ENCODE results near the gene PPP2R2C.

The PPP2R2C gene

GRCh38 chr4:6307230-6307629 is 165.2 kb downstream of the PPP2R2C start:
- no peak for DNase-seq (ENCODE audit: low spot score)

GRCh38 chr4:6306299-6306698 is 166.1 kb downstream of the PPP2R2C start:
- DNase-seq (ENCODE audit: low spot score), result no peak

GRCh38 chr4:6303943-6304342 is 168.5 kb downstream of the PPP2R2C start:
- no peak for DNase-seq (ENCODE audit: low spot score)

- no peak for DNase-seq (ENCODE audit: low spot score)
Measured at GRCh38 chr4:6302869-6303268, 169.5 kb downstream of the PPP2R2C start.

- no peak for DNase-seq (ENCODE audit: low spot score)
Measured at GRCh38 chr4:6301732-6302442, 170.5 kb downstream of the PPP2R2C start.

GRCh38 chr4:6301051-6301731 is 171.2 kb downstream of the PPP2R2C start:
- DNase-seq (ENCODE audit: low spot score), result no peak

- DNase-seq (ENCODE audit: low spot score), result no peak
Measured at GRCh38 chr4:6300359-6300758, 172.1 kb downstream of the PPP2R2C start.

GRCh38 chr4:6299875-6300274 is 172.5 kb downstream of the PPP2R2C start:
- DNase-seq (ENCODE audit: low spot score), result no peak

- no peak for DNase-seq (ENCODE audit: low spot score)
Measured at GRCh38 chr4:6298852-6299251, 173.6 kb downstream of the PPP2R2C start.

- DNase-seq (ENCODE audit: low spot score), result no peak
Measured at GRCh38 chr4:6298035-6298434, 174.4 kb downstream of the PPP2R2C start.

- no peak for DNase-seq (ENCODE audit: low spot score)
Measured at GRCh38 chr4:6297266-6297815, 175.1 kb downstream of the PPP2R2C start.

- DNase-seq (ENCODE audit: low spot score), result no peak
Measured at GRCh38 chr4:6296026-6296425, 176.4 kb downstream of the PPP2R2C start.

- DNase-seq (ENCODE audit: low spot score), result no peak
Measured at GRCh38 chr4:6295495-6295894, 176.9 kb downstream of the PPP2R2C start.

GRCh38 chr4:6294705-6295421 is 177.6 kb downstream of the PPP2R2C start:
- no peak for DNase-seq (ENCODE audit: low spot score)

- DNase-seq (ENCODE audit: low spot score), result no peak
Measured at GRCh38 chr4:6293661-6294060, 178.8 kb downstream of the PPP2R2C start.

- DNase-seq (ENCODE audit: low spot score), result no peak
Measured at GRCh38 chr4:6293097-6293445, 179.3 kb downstream of the PPP2R2C start.

GRCh38 chr4:6292376-6293096 is 179.9 kb downstream of the PPP2R2C start:
- DNase-seq (ENCODE audit: low spot score), result no peak

GRCh38 chr4:6291784-6292297 is 180.6 kb downstream of the PPP2R2C start:
- no peak for DNase-seq (ENCODE audit: low spot score)

- no peak for DNase-seq (ENCODE audit: low spot score)
Measured at GRCh38 chr4:6290769-6291547, 181.5 kb downstream of the PPP2R2C start.

- DNase-seq (ENCODE audit: low spot score), result no peak
Measured at GRCh38 chr4:6290256-6290655, 182.2 kb downstream of the PPP2R2C start.

- DNase-seq (ENCODE audit: low spot score), result no peak
Measured at GRCh38 chr4:6288871-6289270, 183.5 kb downstream of the PPP2R2C start.

All from RKO (cell line).